GM15510 (cell line): Measurements from ENCODE around the gene TJP2.

Experiments used
- POLR2A ChIP-seq: IDR thresholded peaks from 3 replicates; pipeline ENCODE4 v1.6.1; 2011; ENCODE audit warnings: borderline replicate concordance; ENCODE audit not compliant: insufficient read length; ENCODE audit errors: extremely low read depth

Gene TJP2

DNA sequence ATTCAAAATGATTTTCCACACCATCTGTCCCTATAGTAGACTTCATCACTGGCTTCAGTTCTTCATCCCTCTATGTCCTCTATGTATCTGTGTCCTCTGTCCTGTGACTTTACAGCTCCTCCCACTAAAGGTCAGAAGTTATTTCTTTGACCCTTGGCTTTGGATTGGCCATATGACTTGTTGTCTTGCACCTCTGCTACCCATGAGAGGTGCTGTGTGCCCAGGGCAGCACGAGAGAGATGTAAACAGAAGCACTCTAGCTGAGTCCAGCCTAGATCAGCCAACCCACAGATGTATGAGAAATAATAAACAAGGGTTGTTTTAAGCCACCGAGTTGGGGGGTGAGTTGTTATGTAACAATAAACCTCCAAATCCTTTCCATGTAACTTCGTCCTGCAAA lies 87.6 kb downstream of the TJP2 start:
- no peak for TF ChIP-seq POLR2A

DNA sequence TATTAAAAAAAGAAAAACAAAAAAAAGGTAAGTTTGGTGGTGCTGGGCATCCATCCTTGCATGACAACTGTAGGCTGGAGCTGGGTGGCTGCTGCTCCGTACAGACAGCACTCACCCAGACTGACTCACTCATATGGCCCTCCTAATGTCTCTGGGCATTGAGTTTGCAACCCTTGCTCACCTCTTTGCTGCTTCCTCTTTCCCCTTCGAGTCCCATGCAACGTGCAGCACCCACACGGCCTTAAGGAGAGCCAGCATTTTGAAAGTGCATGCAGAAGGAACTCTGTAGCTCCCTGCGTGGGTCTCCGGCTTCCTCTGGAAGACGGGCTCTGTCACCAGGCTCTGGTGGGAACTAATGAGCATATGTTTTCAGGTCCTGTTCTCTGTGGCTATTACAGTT lies 90.4 kb downstream of the TJP2 start:
- no peak for TF ChIP-seq POLR2A

DNA sequence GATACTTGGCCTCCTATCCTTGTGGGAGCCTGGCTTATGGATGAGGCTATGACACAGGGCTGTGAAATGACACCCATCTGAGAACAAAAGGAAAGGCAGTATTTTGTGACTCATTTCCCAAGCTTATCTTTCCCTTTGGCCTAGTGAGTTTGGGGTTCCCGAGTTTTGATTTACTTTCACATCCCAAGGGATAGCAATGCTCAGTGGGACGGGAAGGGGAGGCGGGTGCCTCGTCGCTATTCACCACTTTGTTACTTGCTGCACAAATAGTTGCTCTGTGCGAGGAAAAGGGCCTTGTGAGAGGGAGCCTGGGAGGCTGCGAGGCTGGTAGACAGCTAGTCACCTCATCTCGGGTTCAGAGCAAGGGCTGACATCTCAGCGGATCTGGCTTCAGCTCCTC lies 91.8 kb downstream of the TJP2 start:
- TF ChIP-seq POLR2A = no peak

DNA sequence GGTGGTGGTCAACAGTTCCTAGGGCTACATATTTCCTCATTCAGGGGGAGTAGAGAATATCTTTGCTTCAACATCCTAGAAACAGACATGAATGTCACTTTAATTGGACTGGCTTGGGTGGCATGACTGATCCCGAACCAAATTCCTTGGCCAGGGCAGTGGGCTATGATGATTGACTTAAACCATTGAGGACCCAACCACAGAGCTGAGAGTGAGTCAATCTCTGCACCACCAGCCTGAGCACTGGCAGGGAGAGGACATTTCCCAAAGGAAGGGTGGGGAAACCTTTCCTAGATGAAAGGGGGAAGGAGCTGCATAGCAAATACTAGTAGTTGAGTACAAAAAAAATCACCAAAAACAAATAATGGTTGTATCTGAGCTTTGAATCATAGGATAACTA lies 98.1 kb downstream of the TJP2 start:
- TF ChIP-seq POLR2A = no peak

DNA sequence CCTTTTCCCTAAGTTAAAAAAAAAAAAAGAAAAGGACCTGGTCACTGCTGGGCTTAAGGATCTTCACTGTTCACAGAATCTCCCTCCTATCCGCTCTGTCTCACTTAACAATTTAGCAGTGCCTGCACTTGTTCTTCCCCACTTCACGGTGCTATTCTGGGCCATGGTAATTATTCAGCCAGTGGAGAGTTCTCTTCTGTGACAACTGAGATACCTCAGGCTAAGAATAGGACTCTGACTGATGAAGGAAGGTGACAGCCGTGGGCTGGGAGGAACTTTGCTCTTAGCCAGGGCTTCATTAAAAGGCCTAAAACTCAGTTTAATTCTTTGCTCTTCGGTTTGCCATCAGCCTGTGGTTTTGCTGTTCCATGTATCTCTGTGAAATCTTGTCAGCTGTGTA lies 99.1 kb downstream of the TJP2 start:
- no peak for TF ChIP-seq POLR2A

DNA sequence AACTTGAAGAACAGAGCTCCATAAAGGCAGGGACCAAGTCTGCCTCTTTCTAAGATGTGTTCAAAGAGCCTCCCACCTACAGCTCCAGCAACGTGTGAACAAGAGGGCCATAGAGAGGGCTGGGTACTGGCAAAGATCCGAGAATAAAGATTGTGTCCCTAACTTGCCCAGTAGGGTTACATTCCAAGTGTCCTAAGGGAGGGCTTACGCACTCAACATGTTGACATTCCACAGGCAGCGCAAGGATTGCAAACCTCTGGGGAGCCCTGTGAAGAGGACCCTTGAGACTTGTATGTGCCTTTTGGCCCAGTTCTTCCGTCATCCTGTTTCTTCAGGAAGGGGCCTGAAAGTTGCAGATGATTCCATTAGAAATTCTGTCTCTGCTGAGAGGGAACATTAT lies 102.7 kb downstream of the TJP2 start:
- TF ChIP-seq POLR2A = no peak

DNA sequence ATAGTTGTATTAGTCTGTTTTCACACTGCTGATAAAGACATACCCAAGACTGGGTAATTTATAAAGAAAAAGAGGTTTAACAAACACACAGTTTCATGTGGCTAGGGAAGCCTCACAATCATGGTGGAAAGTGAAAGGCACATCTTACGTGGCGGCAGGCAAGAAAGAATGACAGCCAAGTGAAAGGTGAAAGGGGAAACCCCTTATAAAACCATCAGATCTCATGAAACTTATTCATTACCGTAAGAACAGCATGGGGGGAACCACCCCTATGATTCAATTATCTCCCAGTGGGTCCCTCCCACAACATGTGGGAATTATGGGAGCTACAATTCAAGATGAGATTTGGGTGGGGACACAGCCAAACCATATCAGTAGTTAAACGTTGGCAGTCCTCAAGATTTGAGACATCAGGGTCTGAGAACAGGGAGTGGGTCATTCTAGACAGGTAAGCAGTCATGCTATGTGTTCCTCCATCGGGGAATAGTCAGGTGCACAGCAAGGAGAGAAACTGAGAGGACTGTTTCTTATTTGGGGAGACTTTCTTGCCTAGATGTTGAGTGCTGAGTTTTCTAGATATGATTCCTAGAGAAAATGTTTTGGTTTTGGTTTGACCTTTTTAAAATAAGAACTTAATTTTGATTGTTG lies 105.1 kb downstream of the TJP2 start:
- TF ChIP-seq POLR2A = no peak

DNA sequence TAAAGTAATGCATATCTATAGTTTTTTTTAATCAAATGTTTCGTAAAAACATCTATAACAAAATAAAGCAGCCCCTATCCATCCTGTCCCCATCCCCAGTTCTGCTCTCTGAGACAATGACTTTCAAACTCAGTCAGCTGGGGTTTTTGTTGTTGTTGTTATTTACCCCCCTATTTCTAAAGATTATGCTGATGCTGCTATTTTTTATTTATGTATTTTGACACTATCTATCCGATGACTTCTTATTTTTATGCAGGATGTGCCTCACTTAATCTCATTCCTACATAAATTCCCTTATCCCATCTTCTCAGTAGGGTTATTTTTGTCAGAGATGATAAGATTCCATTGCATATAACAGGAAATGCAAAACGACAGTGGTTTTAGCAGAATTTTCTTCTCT lies 105.7 kb downstream of the TJP2 start:
- TF ChIP-seq POLR2A = no peak

DNA sequence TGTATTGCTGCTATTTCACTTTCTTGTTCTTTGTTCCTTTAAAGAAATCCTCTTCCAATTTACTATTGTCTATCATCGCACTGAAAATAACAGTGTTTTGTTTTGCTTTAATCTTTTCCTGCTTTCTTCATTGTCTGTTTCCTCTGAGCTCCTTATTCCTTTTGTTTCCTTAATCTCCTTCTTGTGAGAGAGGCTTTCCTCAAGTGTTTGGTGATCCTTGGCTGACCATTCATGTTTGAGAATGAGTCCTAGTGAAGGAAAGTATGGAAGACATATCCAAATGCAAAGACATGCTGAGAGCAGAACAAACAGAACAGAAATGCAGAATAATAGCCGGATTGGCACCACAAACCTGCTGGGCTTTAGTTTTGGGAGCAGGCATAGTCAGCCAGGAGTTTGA lies 108.9 kb downstream of the TJP2 start:
- TF ChIP-seq POLR2A = no peak

DNA sequence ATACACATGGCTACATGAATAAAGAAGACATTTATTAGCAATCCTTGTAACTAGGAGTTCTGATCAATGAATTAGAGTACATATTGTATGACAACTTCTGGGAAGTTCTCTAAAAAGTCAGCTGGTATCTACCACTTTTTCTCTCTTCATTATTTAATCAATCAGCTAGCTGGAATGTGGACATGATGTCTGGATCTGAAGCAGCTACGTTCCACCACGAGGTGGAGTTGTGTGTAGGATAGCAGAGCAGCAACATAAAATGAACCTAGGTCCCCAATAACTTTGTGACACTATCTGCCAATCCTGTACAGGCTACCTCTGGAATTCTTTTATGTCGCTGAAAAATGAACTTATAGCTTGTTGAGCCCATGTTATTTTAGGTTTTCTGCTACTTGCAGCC lies 118.0 kb downstream of the TJP2 start:
- TF ChIP-seq POLR2A = no peak

DNA sequence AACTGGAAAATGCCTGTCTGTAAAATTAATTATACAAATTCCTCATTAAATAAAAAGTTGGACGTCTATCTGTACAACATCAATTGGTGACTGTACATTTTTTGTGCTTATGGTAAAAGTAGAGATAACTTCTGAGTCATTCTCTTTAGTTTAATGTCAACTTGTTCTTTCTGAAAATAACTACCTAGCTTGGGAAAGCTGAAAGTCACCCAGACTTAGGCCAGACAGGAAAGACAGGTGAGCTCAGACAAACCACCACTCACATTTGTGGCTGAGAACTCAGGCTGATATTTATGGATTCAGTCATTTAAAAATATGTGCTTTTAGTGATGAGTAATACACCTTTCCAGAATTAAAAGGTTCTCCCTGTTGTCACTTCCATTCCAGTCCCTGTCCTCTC lies 119.1 kb downstream of the TJP2 start:
- TF ChIP-seq POLR2A = no peak

DNA sequence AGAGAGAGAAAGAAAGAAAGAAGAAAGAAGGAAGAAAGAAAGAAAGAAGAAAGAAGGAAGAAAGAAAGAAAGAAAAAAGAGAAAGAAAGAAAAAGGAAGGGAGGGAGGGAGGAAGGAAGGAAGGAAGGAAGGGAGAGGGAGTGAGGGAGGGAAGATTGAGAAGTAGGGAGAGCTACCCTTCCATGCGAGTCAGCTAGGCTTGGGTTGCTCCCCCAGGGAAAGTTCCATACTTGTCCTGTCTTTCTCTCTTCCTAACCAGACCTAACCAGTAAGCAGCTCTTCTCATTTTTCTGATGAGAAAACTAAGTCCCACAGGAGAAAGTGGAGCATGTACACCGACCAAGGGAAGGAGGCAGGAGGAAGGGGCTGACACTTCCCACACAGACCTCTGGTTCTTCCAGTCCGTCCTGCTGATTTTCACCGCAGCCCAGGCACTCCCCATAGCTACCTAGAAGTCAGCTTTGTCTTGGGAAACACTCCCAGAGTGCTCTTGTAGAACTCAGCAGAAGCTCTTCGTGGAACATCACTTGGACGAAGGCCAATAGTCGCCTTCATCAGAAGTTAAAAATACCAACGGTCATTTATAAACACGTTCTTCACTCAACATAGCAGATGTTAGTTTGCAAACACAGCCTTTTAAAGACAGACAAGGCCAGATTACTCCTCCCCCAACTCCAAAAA lies 121.9 kb downstream of the TJP2 start:
- no peak for TF ChIP-seq POLR2A

DNA sequence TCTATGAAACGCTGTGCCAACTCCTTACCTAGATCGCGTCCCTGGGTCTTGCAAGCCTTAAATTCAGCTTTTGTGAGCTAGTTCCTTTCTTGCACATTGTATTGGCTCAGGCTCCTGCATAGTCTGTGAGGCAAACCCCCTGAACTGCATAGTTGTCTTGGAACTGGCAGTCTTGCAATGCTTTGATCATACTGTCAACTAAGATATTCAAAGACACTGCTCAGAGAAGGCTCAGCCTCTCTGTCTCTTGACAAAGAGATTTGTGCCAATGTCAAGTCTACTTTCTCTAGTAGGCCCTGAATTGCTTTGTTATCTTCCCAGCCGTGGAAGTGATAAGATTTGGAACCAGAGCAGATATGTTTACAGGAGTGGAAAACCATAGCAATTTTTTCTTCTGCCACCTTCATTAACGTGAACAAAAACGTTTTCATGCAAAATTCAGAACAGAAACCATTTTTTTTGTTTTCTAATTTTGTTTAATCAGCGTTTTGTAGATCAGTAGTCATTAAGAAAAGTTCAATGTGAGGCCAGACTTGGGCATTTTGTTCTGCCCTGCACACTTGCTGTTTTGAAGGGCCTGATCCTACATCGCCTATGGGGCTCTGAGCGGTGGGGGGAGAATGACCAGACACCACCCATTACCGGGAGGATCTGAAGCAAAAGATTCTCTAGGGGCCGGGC lies 123.4 kb downstream of the TJP2 start:
- no peak for TF ChIP-seq POLR2A

DNA sequence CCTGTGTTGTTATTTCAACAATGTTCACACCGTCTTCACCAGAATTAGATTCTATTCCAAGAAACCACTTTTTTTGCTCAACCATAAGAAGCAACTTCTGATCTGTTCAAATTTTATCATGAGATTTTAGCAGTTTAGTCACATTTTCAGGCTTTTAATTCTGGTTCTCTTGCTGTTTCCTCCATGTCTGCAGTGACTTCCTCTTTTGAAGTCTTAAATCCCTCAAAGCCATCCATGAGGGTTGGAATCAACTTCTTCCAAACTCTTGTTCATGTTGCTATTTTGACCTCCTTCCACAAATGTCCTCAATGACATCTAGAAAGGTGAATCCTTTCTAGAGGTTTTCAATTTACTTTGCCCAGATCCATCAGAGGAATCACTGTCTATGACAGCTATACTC lies 125.2 kb downstream of the TJP2 start:
- no peak for TF ChIP-seq POLR2A

DNA sequence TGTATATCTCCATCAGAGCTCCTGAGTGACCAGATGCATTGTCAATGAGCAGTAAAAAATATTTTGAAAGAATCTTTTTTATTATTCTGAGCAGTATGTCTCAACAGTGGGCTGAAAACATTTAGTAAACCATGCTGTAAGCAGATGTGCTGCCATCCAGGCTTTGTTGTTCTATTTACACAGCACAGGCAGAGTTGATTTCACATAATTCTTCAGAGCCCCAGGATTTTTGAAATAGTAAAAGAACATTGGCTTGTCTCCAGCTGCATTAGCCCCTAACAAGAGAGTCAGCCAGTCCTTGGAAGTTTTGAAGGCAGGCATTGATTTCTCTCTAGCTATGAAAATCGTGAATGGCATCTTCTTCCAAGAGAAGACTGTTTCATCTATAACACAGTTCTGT lies 125.7 kb downstream of the TJP2 start:
- no peak for TF ChIP-seq POLR2A

DNA sequence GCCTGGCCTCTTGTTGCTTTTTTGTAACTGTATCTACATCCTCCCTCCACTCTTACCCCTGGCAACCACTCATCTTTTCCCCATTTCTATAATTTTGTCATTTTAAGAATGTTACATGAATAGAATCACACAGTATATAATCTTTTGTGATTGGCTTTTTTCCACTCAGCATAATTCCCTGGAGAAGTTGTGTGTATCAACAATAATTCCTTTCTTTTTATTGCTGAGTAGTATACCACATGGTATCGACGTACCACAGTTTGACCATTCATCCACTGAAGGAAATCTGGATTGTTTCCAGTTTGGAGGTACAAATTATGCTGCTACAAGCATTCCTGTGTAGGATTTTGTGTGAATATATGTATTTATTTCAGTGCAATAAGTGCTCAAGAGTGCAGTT lies 129.3 kb downstream of the TJP2 start:
- TF ChIP-seq POLR2A = no peak
